Activated naive CD4-positive, alpha-beta T cell treated with anti-CD3 and anti-CD28 coated beads, Interleukin-2, amount 10 ng/mL, durations not matched to agents 7 days and 5 days (primary cell): ENCODE data around the gene MTIF3.

Experiments used
- CTCF ChIA-PET: fragments of 350-600 bp; sonication (Branson Sonifier 250); formaldehyde crosslinking; loops from one replicate; lab custom pipeline; 2021; ENCODE audit warnings: antibody characterized with exemption; lab: Charles Lee
- DNase-seq: peaks from one replicate; pipeline ENCODE4 v3.0.0-alpha.2; 2020
- H3K27ac Mint-ChIP-seq: one replicate; pipeline ENCODE4 v1.8.0; 2021; ENCODE audit warnings: mild to moderate bottlenecking, moderate library complexity, mixed read lengths
- H3K27me3 Mint-ChIP-seq: one replicate; pipeline ENCODE4 v1.8.0; 2021; ENCODE audit warnings: mild to moderate bottlenecking, mixed read lengths
- H3K36me3 Mint-ChIP-seq: one replicate; pipeline ENCODE4 v1.8.0; 2021; ENCODE audit warnings: mixed read lengths
- H3K4me1 Mint-ChIP-seq: one replicate; pipeline ENCODE4 v1.8.0; 2021; ENCODE audit warnings: mixed read lengths
- H3K4me3 Mint-ChIP-seq: one replicate; pipeline ENCODE4 v1.8.0; 2021; ENCODE audit warnings: mild to moderate bottlenecking, moderate library complexity, mixed read lengths
- H3K9me3 Mint-ChIP-seq: one replicate; pipeline ENCODE4 v1.8.0; 2021; ENCODE audit warnings: mixed read lengths

Gene MTIF3

DNA sequence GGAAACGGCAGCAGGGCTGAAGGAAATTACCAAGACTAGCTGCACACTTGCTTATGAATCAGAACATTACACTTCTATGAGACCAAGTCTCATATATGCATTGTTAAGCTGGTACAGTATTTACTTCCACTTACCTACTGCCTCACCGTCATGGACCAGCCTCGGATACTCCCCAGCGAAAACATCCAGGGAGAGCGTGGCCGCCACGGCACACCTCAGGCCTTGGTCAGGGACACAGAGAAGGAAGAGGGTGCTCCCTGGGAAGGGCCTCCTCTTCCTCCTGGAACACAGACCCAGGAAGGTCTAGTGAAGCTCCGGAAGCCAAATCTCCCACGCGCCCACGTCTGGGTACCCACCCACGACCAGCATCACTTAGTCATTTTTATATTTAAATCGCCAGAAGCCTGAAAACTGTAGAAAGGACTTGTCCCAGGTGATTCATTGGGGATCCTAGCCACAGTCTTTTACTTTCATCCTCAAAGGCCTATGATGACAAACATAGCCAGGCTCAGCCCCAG lies 24.4 kb upstream of the MTIF3 start:
- CTCF ChIA-PET, result interaction anchor here (0.6 to 1.0 kb wide), 3 partner anchors 58 to 351 kb away, joined by 3 read pairs; no protein-coding TSS in a partner anchor
- Mint-ChIP-seq H3K27ac (no peak overlapping the region), H3K36me3 (no peaks in the 10 kb centered on the region), H3K4me3 (no peak overlapping the region), H3K4me1 (peaks cover 19% of the 10 kb centered on the region), H3K27me3 (peaks cover 4% of the 10 kb centered on the region), H3K9me3 (no peaks in the 10 kb centered on the region)
- no peak for DNase-seq

GRCh38 chr13:27472941-27473340 lies 22.6 kb upstream of the MTIF3 start:
- Mint-ChIP-seq H3K9me3 (no peaks in the 10 kb centered on the region), H3K36me3 (no peaks in the 10 kb centered on the region), H3K4me3 (no peak overlapping the region), H3K4me1 (peaks cover 19% of the 10 kb centered on the region), H3K27me3 (no peaks in the 10 kb centered on the region), H3K27ac (no peak overlapping the region)
- no peak for DNase-seq
- CTCF ChIA-PET, result interaction anchor here (0.9 to 1.6 kb wide), 3 partner anchors 64 to 354 kb away, joined by 3 to 4 read pairs (median 4); no protein-coding TSS in a partner anchor

DNA sequence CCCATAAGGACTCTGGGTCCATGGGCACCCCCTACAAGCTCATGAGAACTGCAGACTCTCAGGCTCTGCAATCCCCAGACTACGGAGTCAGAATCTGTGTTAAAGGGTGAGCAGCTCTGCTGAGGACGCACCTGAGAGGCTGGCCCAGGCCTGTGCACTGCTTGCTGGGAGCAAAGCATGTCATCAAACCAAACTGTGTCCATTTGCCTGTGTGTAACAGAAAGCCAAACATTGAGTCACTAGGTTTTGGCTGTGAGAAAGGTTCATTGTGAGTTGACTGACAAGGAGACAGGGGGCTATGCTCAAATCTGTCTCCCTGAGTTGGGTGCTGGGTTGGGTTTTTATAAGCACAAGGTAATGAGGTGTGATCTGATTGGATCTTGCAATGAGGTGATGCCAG lies 22.1 kb upstream of the MTIF3 start:
- CTCF ChIA-PET, result interaction anchor here (1.0 to 1.6 kb wide), 2 partner anchors 63 to 354 kb away, joined by 4 read pairs; no protein-coding TSS in a partner anchor
- H3K27ac Mint-ChIP-seq, result no peak overlapping the region
- no peaks in the 10 kb centered on the region for H3K27me3 Mint-ChIP-seq
- peaks cover 18% of the 10 kb centered on the region for H3K4me1 Mint-ChIP-seq
- H3K4me3 Mint-ChIP-seq, result no peak overlapping the region
- no peaks in the 10 kb centered on the region for H3K9me3 Mint-ChIP-seq
- H3K36me3 Mint-ChIP-seq, result no peaks in the 10 kb centered on the region
- DNase-seq, result no peak

DNA sequence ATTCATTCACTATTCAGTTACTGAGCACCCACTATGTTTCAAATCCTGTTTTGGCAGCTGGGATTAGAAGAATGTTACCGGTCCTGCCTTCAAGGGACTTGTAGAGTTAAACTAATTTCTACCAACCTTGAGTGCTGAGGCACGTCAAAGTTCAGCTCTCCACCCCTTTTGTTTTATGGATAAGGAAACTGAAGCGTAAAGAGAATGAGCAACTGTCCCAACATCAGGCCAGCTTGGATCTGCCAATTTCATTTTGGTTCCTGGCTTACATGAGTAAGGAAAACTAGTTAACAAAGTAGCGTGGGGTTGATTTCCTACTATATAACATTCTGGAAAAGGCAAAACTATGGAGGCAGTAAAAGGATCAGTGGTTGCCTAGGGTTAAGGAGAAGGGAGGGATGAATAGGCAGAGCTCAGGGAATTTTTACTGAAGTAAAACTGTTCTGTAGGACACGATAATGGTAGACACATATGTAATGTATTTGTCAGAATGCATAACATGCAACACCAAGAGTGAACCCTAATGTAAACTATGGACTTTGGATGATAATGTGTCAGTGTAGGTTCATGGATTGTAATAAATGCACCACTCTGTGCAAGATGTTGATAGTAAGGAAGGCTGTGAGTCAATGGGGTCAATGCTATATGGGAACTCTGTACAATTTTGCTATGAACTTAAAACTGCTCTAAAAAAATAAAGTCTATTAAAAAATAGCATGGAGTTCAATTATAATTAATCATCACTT lies 19.9 kb upstream of the MTIF3 start:
- no peak overlapping the region for H3K4me3 Mint-ChIP-seq
- DNase-seq, result no peak
- H3K9me3 Mint-ChIP-seq, result no peaks in the 10 kb centered on the region
- no peak overlapping the region for H3K27ac Mint-ChIP-seq
- H3K27me3 Mint-ChIP-seq, result peaks cover 6% of the 10 kb centered on the region
- CTCF ChIA-PET, result interaction anchor here (0.7 kb wide), 1 partner anchor 130 kb away, joined by 3 read pairs; no protein-coding TSS in a partner anchor
- H3K4me1 Mint-ChIP-seq, result peaks cover 17% of the 10 kb centered on the region
- no peaks in the 10 kb centered on the region for H3K36me3 Mint-ChIP-seq

- DNase-seq, result no peak
- CTCF ChIA-PET, result interaction anchor here (1.2 kb wide), 1 partner anchor 10 kb away, joined by 3 read pairs; no protein-coding TSS in a partner anchor
- H3K36me3 Mint-ChIP-seq, result no peaks in the 10 kb centered on the region
- no peak overlapping the region for H3K4me3 Mint-ChIP-seq
- no peak overlapping the region for H3K27ac Mint-ChIP-seq
- peaks cover 6% of the 10 kb centered on the region for H3K4me1 Mint-ChIP-seq
- no peaks in the 10 kb centered on the region for H3K9me3 Mint-ChIP-seq
- peaks cover 10% of the 10 kb centered on the region for H3K27me3 Mint-ChIP-seq
Measured at GRCh38 chr13:27466513-27466912, 16.1 kb upstream of the MTIF3 start.

GRCh38 chr13:27465611-27466010 lies 15.2 kb upstream of the MTIF3 start:
- no peaks in the 10 kb centered on the region for H3K9me3 Mint-ChIP-seq
- CTCF ChIA-PET, result interaction anchor here (1.2 kb wide), 1 partner anchor 9 kb away, joined by 3 read pairs; no protein-coding TSS in a partner anchor
- no peak overlapping the region for H3K27ac Mint-ChIP-seq

DNA sequence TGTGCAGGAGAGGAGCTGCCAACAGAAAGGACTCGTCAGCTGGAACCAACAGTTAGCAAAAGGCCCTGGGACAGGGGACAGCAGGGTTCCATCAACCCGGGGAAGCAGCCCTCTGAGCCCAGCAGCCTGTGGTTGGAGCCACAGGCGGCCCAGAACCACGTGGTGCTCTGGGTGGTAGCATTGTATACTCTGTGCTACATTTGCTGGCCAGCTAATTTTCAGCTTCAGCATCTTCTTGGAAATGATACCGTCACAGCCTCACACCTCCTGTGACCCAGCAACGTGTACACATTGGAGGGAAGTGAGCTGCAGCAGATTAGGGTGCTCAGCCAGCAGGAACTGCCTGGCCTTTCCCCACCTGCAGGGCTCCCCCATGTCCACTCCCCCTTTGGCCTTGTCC lies 13.1 kb upstream of the MTIF3 start:
- CTCF ChIA-PET, result interaction anchor here (0.8 kb wide), 1 partner anchor 370 kb away, joined by 3 read pairs; no protein-coding TSS in a partner anchor
- Mint-ChIP-seq H3K27ac (no peak overlapping the region), H3K36me3 (no peaks in the 10 kb centered on the region), H3K4me3 (no peak overlapping the region), H3K27me3 (peaks cover 10% of the 10 kb centered on the region), H3K4me1 (peaks cover 6% of the 10 kb centered on the region), H3K9me3 (no peaks in the 10 kb centered on the region)
- no peak for DNase-seq

More at GRCh38 chr13:27465611-27466010, 15.2 kb upstream of the MTIF3 start:
- Mint-ChIP-seq H3K4me3 (no peak overlapping the region), H3K27me3 (peaks cover 10% of the 10 kb centered on the region), H3K4me1 (peaks cover 6% of the 10 kb centered on the region), H3K36me3 (no peaks in the 10 kb centered on the region)
- no peak for DNase-seq

DNA sequence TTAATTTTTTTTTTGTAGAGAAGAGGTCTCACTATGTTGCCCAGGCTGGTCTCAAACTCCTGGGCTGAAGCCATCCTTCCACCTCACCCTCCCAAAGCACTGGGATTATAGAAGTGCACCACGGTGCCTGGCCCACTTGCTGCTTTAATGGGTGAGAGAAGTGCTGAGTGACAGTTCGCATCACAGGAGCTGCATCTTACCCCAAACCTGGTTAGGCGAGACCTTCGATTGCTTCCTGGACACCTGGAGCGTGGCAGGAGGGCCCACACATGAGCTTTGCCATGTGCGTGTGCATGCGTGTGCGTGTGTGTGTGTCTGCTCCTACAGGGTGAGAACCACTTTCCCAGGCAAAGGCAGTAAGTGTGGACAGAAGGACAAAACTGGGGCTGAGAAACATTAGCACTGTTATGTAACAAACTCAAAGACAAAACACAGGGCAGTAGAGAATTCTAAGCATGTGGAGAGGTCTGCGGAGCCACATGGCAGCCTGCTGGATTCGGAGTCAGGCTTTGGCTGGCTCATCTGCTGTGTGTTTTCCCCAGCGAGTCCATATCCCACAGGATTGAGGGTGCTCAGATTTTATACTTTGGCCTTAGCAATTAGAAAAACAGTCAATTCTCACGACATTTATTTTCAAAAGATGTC lies 11.7 kb upstream of the MTIF3 start:
- no peak for DNase-seq
- H3K4me3 Mint-ChIP-seq, result no peak overlapping the region
- peaks cover 6% of the 10 kb centered on the region for H3K4me1 Mint-ChIP-seq
- no peaks in the 10 kb centered on the region for H3K9me3 Mint-ChIP-seq
- no peak overlapping the region for H3K27ac Mint-ChIP-seq
- peaks cover 10% of the 10 kb centered on the region for H3K27me3 Mint-ChIP-seq
- CTCF ChIA-PET, result interaction anchor here (1.6 kb wide), 1 partner anchor 364 kb away, joined by 5 read pairs; no protein-coding TSS in a partner anchor
- no peaks in the 10 kb centered on the region for H3K36me3 Mint-ChIP-seq

DNA sequence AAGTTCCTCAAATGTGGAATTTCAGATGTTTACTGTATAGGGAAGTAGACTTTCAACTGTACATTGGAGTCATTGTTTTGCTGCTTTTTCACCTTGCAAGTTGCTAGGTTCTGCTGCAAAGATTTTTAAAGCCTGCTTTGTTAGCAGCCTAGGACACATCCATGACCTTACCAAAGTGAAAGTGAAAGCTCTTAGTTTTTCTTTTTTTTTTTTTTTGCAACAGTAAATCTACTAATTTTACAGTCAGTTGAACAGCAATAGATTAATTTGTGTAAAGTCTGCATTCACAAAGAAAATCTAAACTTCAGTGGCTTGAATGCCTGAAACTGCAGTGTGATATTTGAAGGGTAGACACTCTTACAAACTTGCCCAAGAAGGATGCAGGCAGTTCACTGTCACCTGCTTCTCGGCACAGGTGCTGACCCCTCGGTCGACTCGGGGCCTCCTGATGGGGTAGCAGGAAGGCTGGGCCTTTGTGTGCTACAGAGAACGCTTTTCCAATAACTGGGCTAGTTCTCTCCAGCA lies 5.0 kb upstream of the MTIF3 start:
- H3K27ac Mint-ChIP-seq, result peak overlapping the region; percentile 95
- H3K4me3 Mint-ChIP-seq, result peak overlapping the region; percentile 76

GRCh38 chr13:27450921-27451471 lies 632 bp upstream of the MTIF3 start:
- Mint-ChIP-seq H3K4me1 (peaks cover 64% of the 10 kb centered on the region), H3K4me3 (peak overlapping the region; percentile 92), H3K27me3 (no peaks in the 10 kb centered on the region), H3K9me3 (no peaks in the 10 kb centered on the region), H3K36me3 (peaks cover 18% of the 10 kb centered on the region), H3K27ac (peak overlapping the region; percentile 97)
- CTCF ChIA-PET, result interaction anchor here (1.4 kb wide), 1 partner anchor 47 kb away, joined by 3 read pairs; no protein-coding TSS in a partner anchor
- peak; percentile 55 for DNase-seq

More for the DNA sequence above, 5.0 kb upstream of the MTIF3 start:
- Mint-ChIP-seq H3K27me3 (no peaks in the 10 kb centered on the region), H3K9me3 (no peaks in the 10 kb centered on the region), H3K36me3 (no peaks in the 10 kb centered on the region), H3K4me1 (peaks cover 29% of the 10 kb centered on the region)
- CTCF ChIA-PET, result interaction anchor here (0.8 to 1.7 kb wide), 5 partner anchors 10 to 372 kb away, joined by 3 to 7 read pairs (median 3); no protein-coding TSS in a partner anchor
- peak; percentile 43 for DNase-seq

- peak overlapping the region; percentile 97 for H3K27ac Mint-ChIP-seq
- H3K27me3 Mint-ChIP-seq, result no peaks in the 10 kb centered on the region
- H3K4me3 Mint-ChIP-seq, result peak overlapping the region; percentile 92
- DNase-seq, result no peak
- peaks cover 26% of the 10 kb centered on the region for H3K36me3 Mint-ChIP-seq
- CTCF ChIA-PET, result interaction anchor here (1.9 to 2.0 kb wide), 2 partner anchors 22 to 24 kb away, joined by 7 to 8 read pairs; no protein-coding TSS in a partner anchor
- H3K4me1 Mint-ChIP-seq, result peaks cover 67% of the 10 kb centered on the region
- H3K9me3 Mint-ChIP-seq, result no peaks in the 10 kb centered on the region
Measured at GRCh38 chr13:27449081-27449603, 1.2 kb downstream of the MTIF3 start.

DNA sequence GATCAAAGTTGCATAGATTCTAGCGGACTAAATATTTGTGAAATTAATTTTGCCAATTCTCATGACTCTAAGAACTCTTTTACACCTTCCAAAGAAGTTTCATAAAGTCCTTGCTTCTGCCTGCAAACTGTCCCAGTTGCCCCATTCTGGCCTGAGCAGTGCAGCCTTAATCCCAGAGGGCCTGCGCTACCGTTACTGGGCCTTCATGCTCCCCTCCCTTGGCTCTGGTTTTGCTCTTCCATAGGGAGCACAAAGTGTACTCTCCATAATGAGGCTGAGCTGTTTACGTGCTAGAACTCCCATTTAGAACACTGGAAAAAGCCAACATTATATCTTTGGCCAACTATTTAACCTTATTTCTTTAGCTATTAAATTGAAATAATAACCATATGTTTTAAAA lies 2.1 kb downstream of the MTIF3 start:
- Mint-ChIP-seq H3K36me3 (peaks cover 26% of the 10 kb centered on the region), H3K27ac (peak overlapping the region; percentile 97), H3K4me1 (peaks cover 67% of the 10 kb centered on the region), H3K9me3 (no peaks in the 10 kb centered on the region), H3K27me3 (no peaks in the 10 kb centered on the region), H3K4me3 (peak overlapping the region; percentile 92)
- DNase-seq, result no peak
- CTCF ChIA-PET, result interaction anchor here (0.8 to 2.0 kb wide), 3 partner anchors 21 to 28 kb away, joined by 3 to 8 read pairs (median 7); no protein-coding TSS in a partner anchor

GRCh38 chr13:27446986-27447583 lies 3.3 kb downstream of the MTIF3 start:
- H3K36me3 Mint-ChIP-seq, result peaks cover 32% of the 10 kb centered on the region
- CTCF ChIA-PET, result no interaction called here
- peak; percentile 66 for DNase-seq
- no peaks in the 10 kb centered on the region for H3K27me3 Mint-ChIP-seq
- H3K27ac Mint-ChIP-seq, result peak overlapping the region; percentile 97
- no peaks in the 10 kb centered on the region for H3K9me3 Mint-ChIP-seq
- H3K4me3 Mint-ChIP-seq, result peak overlapping the region; percentile 72
- peaks cover 76% of the 10 kb centered on the region for H3K4me1 Mint-ChIP-seq
